GM12878 (cell line): Measurements from ENCODE around the gene PLAC9. TPM values are rescaled to one million over a fixed set of nuclear protein-coding genes. Genes with fewer than 3 reads are reported as not detected.

Experiments
- ATAC-seq: fragments of 200-7000 bp; cut with Tn5 transposase; 3 replicates; pipeline ENCODE4 v1.9.1; 2020; ENCODE audit warnings: mild to moderate bottlenecking, moderate library complexity
- BruUV-seq: library from RNA; stranded (reverse); fragments of 400-500 nt; replicated peaks from 2 replicates; lab custom pipeline; 2021; lab: Mats Ljungman, UMichigan
- CTCF ChIA-PET: fragments of 300-600 bp; sonication (Branson Sonifier 250); formaldehyde crosslinking; extraction: SDS; loops from one replicate; lab custom pipeline; 2021; ENCODE audit warnings: inconsistent platforms; lab: Yijun Ruan, JAX
- POLR2A ChIA-PET: fragments of 350-600 bp; formaldehyde crosslinking; extraction: SDS; loops from one replicate; lab custom pipeline; 2021; ENCODE audit warnings: inconsistent platforms; lab: Charles Lee
- RAD21 ChIA-PET: fragments of 300-600 bp; sonication (Branson Sonifier 250); formaldehyde crosslinking; loops from one replicate; lab custom pipeline; 2023; ENCODE audit warnings: antibody characterized with exemption; ENCODE audit not compliant: unreplicated experiment; lab: Charles Lee
- SMC1A ChIA-PET: fragments of 300-600 bp; sonication (Branson Sonifier 250); formaldehyde crosslinking; loops from one replicate; lab custom pipeline; 2023; ENCODE audit not compliant: unreplicated experiment, uncharacterized antibody; lab: Charles Lee
- DNase-seq: peaks from one replicate; pipeline ENCODE4 v3.0.0-alpha.2; 2011; ENCODE audit warnings: low read depth, low spot score
- FAIRE-seq: peaks from 3 replicates; lab custom pipeline; 2011; peaks lifted over from hg19 to GRCh38; lab: Jason Lieb, UNC
- H2AFZ ChIP-seq: 2 replicates; pipeline ENCODE4 v1.6.0; 2011; ENCODE audit warnings: low read depth, low read length, control low read depth; ENCODE audit not compliant: control insufficient read depth
- H3K27ac ChIP-seq: 2 replicates; pipeline ENCODE4 v1.5.1; 2011; ENCODE audit warnings: control low read depth; ENCODE audit not compliant: control insufficient read depth, insufficient read depth
- H3K27me3 ChIP-seq, 2 experiments: replicated peaks in 1 of 2; 2 replicates each; pipeline versions ENCODE4 v1.6.0 to v1.6.1; 2011; ENCODE audit warnings: low read length in 1 of 2; ENCODE audit not compliant: control insufficient read depth in 2 of 2, insufficient read depth in 2 of 2
- H3K36me3 ChIP-seq, 2 experiments: 2 replicates each; pipeline ENCODE4 v1.5.1; 2011; ENCODE audit warnings: low read length in 1 of 2; ENCODE audit not compliant: control insufficient read depth in 2 of 2, insufficient read depth in 2 of 2
- H3K4me1 ChIP-seq: 2 replicates; pipeline ENCODE4 v1.6.1; 2011; ENCODE audit warnings: mild to moderate bottlenecking, low read length, moderate library complexity, mixed read lengths; ENCODE audit not compliant: control insufficient read depth, insufficient read depth
- H3K4me2 ChIP-seq: 2 replicates; pipeline ENCODE4 v1.6.0; 2011; ENCODE audit warnings: control low read depth; ENCODE audit not compliant: control insufficient read depth, insufficient read depth
- H3K4me3 ChIP-seq: fragments of 200-600 bp; sonication (generic); 2 replicates; pipeline ENCODE4 v1.5.1; 2016
- H3K79me2 ChIP-seq: 2 replicates; pipeline ENCODE4 v1.6.0; 2011; ENCODE audit warnings: low read length; ENCODE audit not compliant: control insufficient read depth, insufficient read depth
- H3K9ac ChIP-seq: 2 replicates; pipeline ENCODE4 v1.8.0; 2011; ENCODE audit warnings: low read length, control low read depth, mixed read lengths; ENCODE audit not compliant: control insufficient read depth, insufficient read depth
- H3K9me3 ChIP-seq: replicated peaks from 3 replicates; pipeline ENCODE4 v1.5.1; 2011; ENCODE audit warnings: mild to moderate bottlenecking, low read length; ENCODE audit not compliant: control insufficient read depth, insufficient read depth
- H4K20me1 ChIP-seq: 2 replicates; pipeline ENCODE4 v1.6.0; 2011; ENCODE audit not compliant: control insufficient read depth, insufficient read depth
- ATF2 ChIP-seq: IDR thresholded peaks from 2 replicates; pipeline ENCODE4 v1.6.1; 2012; ENCODE audit warnings: low read length, inconsistent platforms
- CUX1 ChIP-seq: IDR thresholded peaks from 2 replicates; pipeline ENCODE4 v1.6.1; 2012; ENCODE audit warnings: improper control_type of control experiment, low read depth, low read length; ENCODE audit not compliant: insufficient replicate concordance
- ELK1 ChIP-seq: IDR thresholded peaks from 2 replicates; pipeline ENCODE4 v1.6.1; 2012; ENCODE audit warnings: low read depth, low read length, improper control_type of control experiment
- FOXK2 ChIP-seq: fragments of 450-650 bp; IDR thresholded peaks from 2 replicates; pipeline ENCODE4 v1.6.1; 2017; ENCODE audit warnings: mild to moderate bottlenecking, moderate library complexity
- NFIC ChIP-seq: IDR thresholded peaks from 2 replicates; pipeline ENCODE4 v1.6.1; 2012; ENCODE audit warnings: low read depth, mild to moderate bottlenecking, inconsistent platforms, low read length, moderate library complexity
- POLR2A ChIP-seq: IDR thresholded peaks from 2 replicates; pipeline ENCODE4 v1.6.1; 2011; ENCODE audit warnings: low read depth, mild to moderate bottlenecking, low read length
- PRDM15 ChIP-seq: fragments of 450-650 bp; formaldehyde crosslinking; IDR thresholded peaks from 2 replicates; pipeline ENCODE4 v1.4.0; 2020; ENCODE audit warnings: mild to moderate bottlenecking, moderate library complexity
- SMAD1 ChIP-seq: fragments of 450-650 bp; IDR thresholded peaks from 2 replicates; pipeline ENCODE4 v1.6.1; 2018; ENCODE audit warnings: mild to moderate bottlenecking, low read depth; ENCODE audit not compliant: partially characterized antibody
- SPI1 ChIP-seq: IDR thresholded peaks from 2 replicates; pipeline ENCODE4 v1.6.1; 2011; ENCODE audit warnings: low read depth, mild to moderate bottlenecking, low read length, moderate library complexity, borderline replicate concordance; ENCODE audit not compliant: insufficient read depth
- TCF7 ChIP-seq: IDR thresholded peaks from 2 replicates; pipeline ENCODE4 v1.6.1; 2014; ENCODE audit warnings: antibody characterized with exemption, borderline replicate concordance
- ZNF207 ChIP-seq: fragments of 450-650 bp; IDR thresholded peaks from 2 replicates; pipeline ENCODE4 v1.6.1; 2014; ENCODE audit warnings: antibody characterized with exemption, mild to moderate bottlenecking, borderline replicate concordance
- ZSCAN29 ChIP-seq: fragments of 450-650 bp; IDR thresholded peaks from 2 replicates; pipeline ENCODE4 v1.6.1; 2017; ENCODE audit warnings: mild to moderate bottlenecking, moderate library complexity
- WGBS: methylation state at CpG from one replicate; pipeline ENCODE4 v1.1.6; 2016; ENCODE audit warnings: low lambda C conversion rate; ENCODE audit not compliant: insufficient replicate concordance, insufficient coverage; ENCODE audit errors: missing lambda C conversion rate; 5-methylcytosine and 5-hydroxymethylcytosine counted together
- in situ Hi-C: fragments of 300-500 bp; cut with MboI; formaldehyde crosslinking; loops from 9 replicates; pipeline ENCODE4 v1.14.3; 2018; ENCODE audit warnings: mixed read lengths
- intact Hi-C: fragments of 100-400 bp; cut with micrococcal nuclease; formaldehyde crosslinking; loops from one replicate; pipeline ENCODE4 v1.14.2; 2022; ENCODE audit not compliant: unreplicated experiment
- polyA plus RNA-seq, 11 experiments: library from polyadenylated mRNA; depleted of rRNA in 4 of 11; unstranded in 6 of 11; stranded (reverse) in 5 of 11; fragments of >200 nt; fragmentation: Nextera tagmentation in 4 of 11; fragmentation: Illumina TruSeq in 1 of 11; extraction: Ambion mirVana in 4 of 11; extraction: Trizol in 1 of 11; gene quantifications; 1 replicate in 1 of 11; 2 replicates in 10 of 11; pipeline versions ENCODE4 v1.2.1 to v1.2.3, GENCODE V29; 2011 to 2016; ENCODE audit warnings: inconsistent platforms in 2 of 11, missing spikeins in 2 of 11, low read depth in 1 of 11
- total RNA-seq, 4 experiments: library from RNA; depleted of rRNA in 3 of 4; stranded (reverse); fragments of >200 nt in 3 of 4; fragmentation: Illumina TruSeq in 1 of 4; extraction: Trizol in 1 of 4; gene quantifications; 2 replicates each; pipeline versions ENCODE4 v1.2.1 to v1.2.3, GENCODE V29; 2013 to 2021

Gene PLAC9
- total and polyA plus RNA-seq, 10 of the 15 experiments (the other 5 are each of a cell fraction or from before 2014, with no cell fraction given) = not detected

- no peaks in the 10 kb centered on the region for H3K9me3 ChIP-seq
- no peaks in the 10 kb centered on the region for H3K79me2 ChIP-seq
- SMC1A ChIA-PET = interaction anchor here (2.4 kb wide), 1 partner anchor 9 kb away, joined by 9 read pairs; no protein-coding TSS in a partner anchor
- FAIRE-seq (no peak), ATAC-seq (no peak), DNase-seq (no peak)
- no peak overlapping the region for H3K9ac ChIP-seq
- H3K36me3 ChIP-seq = peaks cover 7 to 10% of the 10 kb centered on the region in 2 experiments
- 98% methylated on average over 6 of the region's 6 CpGs for WGBS
- in situ Hi-C loops = no loop called here
- CTCF ChIA-PET = interaction anchor here (2.1 kb wide), 1 partner anchor 9 kb away, joined by 12 read pairs; no protein-coding TSS in a partner anchor
- H3K27ac ChIP-seq = no peak overlapping the region
- POLR2A ChIA-PET = no interaction called here
- no peak overlapping the region for H3K4me2 ChIP-seq
- H3K4me1 ChIP-seq = no peaks in the 10 kb centered on the region
- no peaks in the 10 kb centered on the region for H4K20me1 ChIP-seq
- H3K27me3 ChIP-seq = no peaks in the 10 kb centered on the region
- no TSS peak for BruUV-seq
- RAD21 ChIA-PET = no interaction called here
- H3K4me3 ChIP-seq = no peak overlapping the region
- intact Hi-C loops = no loop called here
- H2AFZ ChIP-seq = no peak overlapping the region
- TF ChIP-seq POLR2A = no peak
- no peak for TF ChIP-seq TCF7
- no peak for TF ChIP-seq FOXK2
- no peak for TF ChIP-seq NFIC
- TF ChIP-seq PRDM15 (CRISPR knock-in tag) = no peak
- TF ChIP-seq ELK1 = no peak
- no peak for TF ChIP-seq ZNF207
- TF ChIP-seq ZSCAN29 = no peak
- TF ChIP-seq SMAD1 = no peak
- no peak for TF ChIP-seq SPI1
- no peak for TF ChIP-seq CUX1
- TF ChIP-seq ATF2 = no peak
Measured at GRCh38 chr10:80152820-80153219, 20.3 kb downstream of the PLAC9 start.
